Keratinocyte (primary cell): Measurements from ENCODE around the gene GLP2R. TPM values are rescaled to one million over a fixed set of nuclear protein-coding genes. Genes with fewer than 3 reads are reported as not detected.

Source experiments
- DNase-seq: peaks from one replicate; pipeline ENCODE4 v3.0.0-alpha.2; 2011; ENCODE audit warnings: low read depth, missing footprints, low spot score
- FAIRE-seq: peaks from 2 replicates; lab custom pipeline; 2011; peaks lifted over from hg19 to GRCh38; lab: Jason Lieb, UNC
- H2AFZ ChIP-seq: 2 replicates; pipeline ENCODE4 v1.6.0; 2012; ENCODE audit warnings: low read length, control low read depth, inconsistent platforms; ENCODE audit not compliant: control insufficient read depth
- H3K27ac ChIP-seq: 2 replicates; pipeline ENCODE4 v1.5.1; 2011; ENCODE audit warnings: low read length; ENCODE audit not compliant: control insufficient read depth, insufficient read depth
- H3K27me3 ChIP-seq: 3 replicates; pipeline ENCODE4 v1.6.0; 2011; ENCODE audit warnings: low read length; ENCODE audit not compliant: control insufficient read depth, insufficient read depth; ENCODE audit errors: extremely low read depth
- H3K36me3 ChIP-seq, 2 experiments: 2 replicates in 1 of 2; 3 replicates in 1 of 2; pipeline ENCODE4 v1.5.1; 2011; ENCODE audit warnings: low read length in 2 of 2, mild to moderate bottlenecking in 1 of 2; ENCODE audit not compliant: control insufficient read depth in 2 of 2, insufficient read depth in 2 of 2; ENCODE audit errors: extremely low read depth in 1 of 2
- H3K4me1 ChIP-seq: 3 replicates; pipeline ENCODE4 v1.5.1; 2011; ENCODE audit warnings: low read length; ENCODE audit not compliant: control insufficient read depth, insufficient read depth; ENCODE audit errors: extremely low read depth
- H3K4me2 ChIP-seq: 3 replicates; pipeline ENCODE4 v1.6.0; 2011; ENCODE audit warnings: low read depth, low read length; ENCODE audit not compliant: control insufficient read depth, insufficient read depth; ENCODE audit errors: extremely low read depth
- H3K4me3 ChIP-seq, 3 experiments: fragments of 200-600 bp in 1 of 3; sonication (generic) in 1 of 3; 2 replicates in 2 of 3; 3 replicates in 1 of 3; pipeline ENCODE4 v1.5.1; 2011 to 2016; ENCODE audit warnings: low read length in 3 of 3, mild to moderate bottlenecking in 3 of 3, control low read depth in 2 of 3, inconsistent platforms in 1 of 3, low read depth in 1 of 3, mixed read lengths in 1 of 3, mixed run types in 1 of 3, moderate library complexity in 1 of 3; ENCODE audit not compliant: control insufficient read depth in 2 of 3, insufficient read depth in 2 of 3; ENCODE audit errors: extremely low read depth in 1 of 3
- H3K79me2 ChIP-seq: 2 replicates; pipeline ENCODE4 v1.6.0; 2012; ENCODE audit warnings: low read length; ENCODE audit not compliant: control insufficient read depth, insufficient read depth
- H3K9ac ChIP-seq: 3 replicates; pipeline ENCODE4 v1.6.0; 2011; ENCODE audit warnings: low read length; ENCODE audit not compliant: control insufficient read depth, insufficient read depth; ENCODE audit errors: extremely low read depth
- H3K9me1 ChIP-seq: 3 replicates; pipeline ENCODE4 v1.6.0; 2011; ENCODE audit warnings: low read length; ENCODE audit not compliant: control insufficient read depth, insufficient read depth; ENCODE audit errors: extremely low read depth
- H3K9me3 ChIP-seq: 2 replicates; pipeline ENCODE4 v1.5.1; 2012; ENCODE audit warnings: low read depth, low read length; ENCODE audit not compliant: control insufficient read depth
- H4K20me1 ChIP-seq: 3 replicates; pipeline ENCODE4 v1.6.0; 2011; ENCODE audit warnings: low read length; ENCODE audit not compliant: control insufficient read depth, insufficient read depth; ENCODE audit errors: extremely low read depth
- CTCF ChIP-seq, 3 experiments: IDR thresholded peaks in 1 of 3; conservative IDR thresholded peaks in 1 of 3; optimal IDR thresholded peaks in 1 of 3; 2 replicates in 2 of 3; 3 replicates in 1 of 3; pipeline versions ENCODE3 to v1.5.1; 2011; ENCODE audit warnings: low read length in 3 of 3, mild to moderate bottlenecking in 3 of 3, moderate library complexity in 2 of 3, control low read depth in 1 of 3, inconsistent platforms in 1 of 3; ENCODE audit not compliant: insufficient read depth in 2 of 3; ENCODE audit errors: extremely low read depth in 1 of 3
- EZH2 ChIP-seq: IDR thresholded peaks from one replicate; pipeline ENCODE4 v1.6.1; 2012; ENCODE audit warnings: inconsistent platforms, mild to moderate bottlenecking, low read length, moderate library complexity
- dilution Hi-C: fragments of 300-500 bp; cut with MboI; formaldehyde crosslinking; loops from one replicate; pipeline ENCODE4 v1.7.0; 2020; ENCODE audit warnings: low sequenced_read_pairs; ENCODE audit not compliant: extremely low pct_ligation_motif_present
- polyA plus RNA-seq, 5 experiments: library from polyadenylated mRNA; depleted of rRNA in 3 of 5; stranded (reverse) in 3 of 5; stranded (forward) in 1 of 5; unstranded in 1 of 5; fragments of >200 nt; gene quantifications; 1 replicate in 1 of 5; 2 replicates in 3 of 5; 3 replicates in 1 of 5; pipeline versions ENCODE4 v1.2.1 to v1.2.3, GENCODE V29; 2011 to 2012; ENCODE audit warnings: missing spikeins in 2 of 5, low read depth in 1 of 5, low replicate concordance in 1 of 5

Gene GLP2R
- polyA plus RNA-seq, 1 donor (not counting 4 experiments of a cell fraction or from before 2014, with no cell fraction given) = not detected

- Histone ChIP-seq H3K9me1 (no peaks in the 10 kb centered on the region), H3K27me3 (no peaks in the 10 kb centered on the region), H3K4me1 (no peaks in the 10 kb centered on the region), H3K9ac (no peak overlapping the region), H3K4me3 (no peak overlapping the region), H3K9me3 (no peaks in the 10 kb centered on the region), H4K20me1 (no peaks in the 10 kb centered on the region), H3K27ac (no peak overlapping the region), H3K4me2 (no peak overlapping the region), H3K36me3 (no peaks in the 10 kb centered on the region), H2AFZ (no peak overlapping the region), H3K79me2 (no peaks in the 10 kb centered on the region)
- FAIRE-seq (no peak), DNase-seq (no peak)
- dilution Hi-C loops = no loop called here
- TF ChIP-seq EZH2 = no peak
- TF ChIP-seq CTCF (optimal IDR thresholded peaks at IDR 0.05 in 1 of 3, IDR thresholded peaks at IDR 0.05 in 1 of 3, conservative IDR thresholded peaks at IDR 0.05 in 1 of 3; ENCODE audit: extremely low read depth in 1 of 3, insufficient read depth in 2 of 3, low read length in 3 of 3) = no peak
Observed at GRCh38 chr17:9931144-9931741, 105.5 kb downstream of the GLP2R start.

GRCh38 chr17:9932491-9932890 is 106.8 kb downstream of the GLP2R start:
- TF ChIP-seq CTCF (optimal IDR thresholded peaks at IDR 0.05 in 1 of 3, IDR thresholded peaks at IDR 0.05 in 1 of 3, conservative IDR thresholded peaks at IDR 0.05 in 1 of 3; ENCODE audit: extremely low read depth in 1 of 3, insufficient read depth in 2 of 3, low read length in 3 of 3) = no peak
- Histone ChIP-seq H3K4me1 (no peaks in the 10 kb centered on the region), H3K4me2 (no peak overlapping the region), H3K36me3 (no peaks in the 10 kb centered on the region), H2AFZ (no peak overlapping the region), H3K27me3 (no peaks in the 10 kb centered on the region), H3K27ac (no peak overlapping the region), H3K9me3 (no peaks in the 10 kb centered on the region), H3K9me1 (no peaks in the 10 kb centered on the region), H3K9ac (no peak overlapping the region), H3K79me2 (no peaks in the 10 kb centered on the region), H3K4me3 (no peak overlapping the region), H4K20me1 (no peaks in the 10 kb centered on the region)
- FAIRE-seq (no peak), DNase-seq (no peak)
- dilution Hi-C loops = no loop called here
